GM18499 (cell line): ENCODE data around the gene MCHR2.

Experiments
- ATAC-seq: cut with Tn5 transposase; IDR thresholded peaks from one replicate; pipeline ENCODE4 v1.9.1; 2021; ENCODE audit warnings: moderate number of reproducible peaks; ENCODE audit not compliant: insufficient read depth, unreplicated experiment

MCHR2 gene

GRCh38 chr6:99905209-99906106 lies 88.6 kb downstream of the MCHR2 start:
- peak; percentile 85 for ATAC-seq

- ATAC-seq: no peak
These were observed 92.2 kb downstream of the MCHR2 start for GRCh38 chr6:99901596-99902384.

GRCh38 chr6:99894815-99895214 lies 99.2 kb downstream of the MCHR2 start:
- no peak for ATAC-seq

GRCh38 chr6:99887066-99887465 lies 107.0 kb downstream of the MCHR2 start:
- ATAC-seq: no peak

GRCh38 chr6:99885051-99885450 lies 109.0 kb downstream of the MCHR2 start:
- no peak for ATAC-seq

DNA sequence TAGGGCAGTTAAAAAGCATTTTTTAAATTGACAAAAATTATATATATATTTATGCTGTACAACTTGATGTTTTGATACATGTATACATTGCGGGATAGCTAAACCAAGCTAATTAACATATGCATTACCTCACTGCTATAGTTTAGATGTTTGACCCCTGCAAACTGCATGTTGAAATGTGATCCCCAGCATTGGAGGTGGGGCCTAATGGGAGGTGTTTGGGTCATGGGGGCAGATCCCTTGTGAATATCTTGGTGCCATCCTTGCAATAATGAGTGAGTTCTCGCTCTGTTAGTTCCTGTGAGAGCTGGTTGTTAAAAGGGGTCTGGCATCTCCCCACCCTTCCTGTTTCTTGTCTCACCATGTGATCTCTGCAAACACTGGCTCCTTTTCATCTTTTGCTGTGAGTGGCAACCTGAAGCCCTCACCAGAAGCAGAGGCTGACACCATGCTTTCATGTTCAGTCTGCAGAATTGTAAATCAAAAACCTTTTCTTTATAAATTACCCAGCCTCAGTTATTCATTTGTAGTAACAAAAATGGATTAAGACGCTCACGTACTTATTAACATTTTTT lies 111.8 kb downstream of the MCHR2 start:
- ATAC-seq: no peak

GRCh38 chr6:99879431-99879830 lies 114.6 kb downstream of the MCHR2 start:
- no peak for ATAC-seq

DNA sequence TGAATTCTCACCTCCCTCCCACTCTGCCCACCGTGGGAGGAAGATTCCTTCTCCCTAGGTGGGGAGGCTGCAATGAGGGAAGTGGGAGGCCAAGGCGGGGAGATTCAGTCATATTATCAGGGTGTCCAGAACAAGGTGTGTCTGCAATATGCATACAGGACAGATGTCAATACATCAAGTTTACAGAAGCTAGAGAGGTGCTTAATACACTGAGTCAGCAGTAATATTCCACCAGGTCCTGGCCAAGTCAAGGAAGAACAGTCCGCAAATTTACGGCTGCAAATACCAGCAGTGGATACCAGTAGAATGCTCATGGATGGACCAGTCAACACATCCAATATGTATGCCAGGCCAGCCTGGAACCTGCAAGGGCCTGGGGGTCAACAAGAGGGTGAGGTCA lies 119.0 kb downstream of the MCHR2 start:
- ATAC-seq: no peak

DNA sequence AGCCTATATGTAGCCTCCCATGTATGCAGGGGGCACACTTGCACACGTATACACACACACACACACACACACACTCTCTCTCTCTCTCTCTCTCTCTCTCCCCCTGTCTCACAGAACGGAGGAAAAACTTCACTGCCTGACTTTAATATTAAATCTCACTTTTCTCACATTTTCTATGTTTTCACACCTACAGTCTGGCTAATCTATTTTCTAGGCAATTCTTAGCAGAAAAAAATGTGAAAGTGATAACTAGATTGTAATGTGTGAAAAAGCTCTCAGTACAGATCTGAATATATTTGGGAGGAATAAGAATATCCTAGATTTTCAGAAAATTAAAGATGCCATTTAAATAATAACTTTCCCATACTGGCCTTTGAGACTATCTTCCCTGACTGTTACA lies 120.9 kb downstream of the MCHR2 start:
- ATAC-seq: no peak

DNA sequence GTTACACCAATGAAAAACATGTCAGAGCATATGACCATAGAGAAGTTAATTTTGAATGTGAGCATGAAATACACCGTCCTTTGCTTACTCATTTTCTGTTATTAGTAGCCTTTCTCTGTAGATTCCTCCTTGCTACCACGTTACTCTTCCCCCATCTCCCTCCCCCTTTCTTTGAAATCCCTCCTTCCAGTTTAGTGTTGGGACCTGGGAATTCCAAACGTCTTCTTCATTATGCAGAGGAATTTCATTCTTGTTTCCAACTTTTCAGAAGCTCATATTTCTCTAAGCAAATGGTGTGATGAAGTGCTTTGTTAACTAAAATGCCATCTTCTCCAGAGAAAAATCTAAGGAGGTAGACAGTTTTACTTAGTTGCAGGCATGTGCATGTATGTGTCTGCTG lies 122.4 kb downstream of the MCHR2 start:
- no peak for ATAC-seq
